SK-N-SH (cell line): ENCODE results near the gene NUSAP1. TPM values are rescaled to one million over a fixed set of nuclear protein-coding genes. Genes with fewer than 3 reads are reported as not detected.
"Not testable (repeated sequence)": the region's sequence is repeated elsewhere in the genome, so short reads cannot be mapped to it uniquely, and the experiment has no call there.

Experiments
- CTCF ChIA-PET: fragments of 300-600, 350-600 bp; formaldehyde crosslinking; extraction: SDS; loops from one replicate; lab custom pipeline; 2021; lab: Yijun Ruan, JAX
- POLR2A ChIA-PET: fragments of 350-600 bp; sonication (Branson Sonifier 250); formaldehyde crosslinking; extraction: SDS; loops from one replicate; lab custom pipeline; 2020; ENCODE audit warnings: antibody characterized with exemption, inconsistent platforms; lab: Yijun Ruan, JAX
- DNase-seq: peaks from one replicate; pipeline ENCODE4 v3.0.0; 2012
- H2AFZ ChIP-seq: fragments of 200-600 bp; sonication (generic); 2 replicates; pipeline ENCODE4 v1.8.1; 2016; ENCODE audit warnings: antibody characterized with exemption, mild to moderate bottlenecking, low read depth
- H3F3A ChIP-seq: fragments of 200-600 bp; sonication (generic); replicated peaks from 2 replicates; pipeline ENCODE3; 2016; ENCODE audit warnings: antibody characterized with exemption, mild to moderate bottlenecking; ENCODE audit not compliant: insufficient read depth
- H3K27ac ChIP-seq, 2 experiments: fragments of 200-500 bp in 1 of 2; fragments of 200-600 bp in 1 of 2; sonication (Bioruptor generic) in 1 of 2; sonication (generic), shearing (Covaris generic) in 1 of 2; 2 replicates each; pipeline versions ENCODE4 v1.5.1 to v1.6.1; 2014 to 2016; ENCODE audit warnings: low read depth in 2 of 2, inconsistent platforms in 1 of 2, low read length in 1 of 2, mild to moderate bottlenecking in 1 of 2, mixed read lengths in 1 of 2
- H3K27me3 ChIP-seq: fragments of 200-600 bp; sonication (generic), shearing (Covaris generic); 2 replicates; pipeline ENCODE4 v1.6.1; 2016; ENCODE audit warnings: mixed run types; ENCODE audit not compliant: insufficient read depth
- H3K36me3 ChIP-seq, 2 experiments: fragments of 200-500 bp in 1 of 2; fragments of 200-600 bp in 1 of 2; sonication (Bioruptor generic) in 1 of 2; sonication (generic) in 1 of 2; replicated peaks in 1 of 2; 2 replicates each; pipeline versions ENCODE3 to v1.5.1; 2014 to 2016; ENCODE audit warnings: low read length in 1 of 2, mild to moderate bottlenecking in 1 of 2; ENCODE audit not compliant: insufficient read depth in 2 of 2, control insufficient read depth in 1 of 2
- H3K4me1 ChIP-seq, 2 experiments: fragments of 200-500 bp in 1 of 2; fragments of 200-600 bp in 1 of 2; sonication (Bioruptor generic) in 1 of 2; sonication (generic), shearing (Covaris generic) in 1 of 2; 2 replicates each; pipeline versions ENCODE4 v1.5.1 to v1.6.1; 2014 to 2016; ENCODE audit warnings: low read depth in 1 of 2, low read length in 1 of 2, mixed run types in 1 of 2; ENCODE audit not compliant: insufficient read depth in 2 of 2, control insufficient read depth in 1 of 2
- H3K4me2 ChIP-seq: fragments of 200-600 bp; sonication (generic), shearing (Covaris generic); 2 replicates; pipeline ENCODE4 v1.6.1; 2017; ENCODE audit warnings: mixed run types
- H3K4me3 ChIP-seq, 2 experiments: fragments of 200-500 bp in 1 of 2; fragments of 200-600 bp in 1 of 2; sonication (Bioruptor generic) in 1 of 2; sonication (generic), shearing (Covaris generic) in 1 of 2; 2 replicates each; pipeline versions ENCODE4 v1.5.1 to v1.8.1; 2014 to 2016; ENCODE audit warnings: low read depth in 2 of 2, inconsistent platforms in 1 of 2, low read length in 1 of 2, mild to moderate bottlenecking in 1 of 2, mixed read lengths in 1 of 2, moderate library complexity in 1 of 2
- H3K79me2 ChIP-seq: fragments of 200-600 bp; sonication (generic); 2 replicates; pipeline ENCODE4 v1.8.1; 2017; ENCODE audit warnings: mild to moderate bottlenecking; ENCODE audit not compliant: insufficient read depth
- H3K9ac ChIP-seq: fragments of 200-600 bp; sonication (generic); 2 replicates; pipeline ENCODE4 v1.6.1; 2017; ENCODE audit warnings: mixed run types
- H3K9me2 ChIP-seq: fragments of 200-600 bp; sonication (generic); 2 replicates; pipeline ENCODE4 v1.6.1; 2017; ENCODE audit warnings: mixed run types
- H3K9me3 ChIP-seq: fragments of 200-600 bp; sonication (generic); 2 replicates; pipeline ENCODE4 v1.6.1; 2017; ENCODE audit warnings: mixed run types, mild to moderate bottlenecking, moderate library complexity
- H4K20me1 ChIP-seq: fragments of 200-600 bp; sonication (generic); 2 replicates; pipeline ENCODE4 v1.6.1; 2017; ENCODE audit warnings: mild to moderate bottlenecking, mixed run types; ENCODE audit not compliant: insufficient read depth
- CHD2 ChIP-seq: fragments of 150-350 bp; IDR thresholded peaks from 2 replicates; pipeline ENCODE4 v1.6.1; 2018; ENCODE audit warnings: low read length; ENCODE audit not compliant: partially characterized antibody
- ELF1 ChIP-seq: IDR thresholded peaks from 2 replicates; pipeline ENCODE4 v1.4.0; 2012
- EZH2phosphoT487 ChIP-seq: fragments of 200-600 bp; sonication (generic); IDR thresholded peaks from 2 replicates; pipeline ENCODE4 v1.6.1; 2017; ENCODE audit warnings: low read depth, mixed run types, mild to moderate bottlenecking, antibody characterized with exemption, moderate library complexity, borderline replicate concordance
- GABPA ChIP-seq: IDR thresholded peaks from 2 replicates; pipeline ENCODE4 v1.4.0; 2012; ENCODE audit warnings: low read depth, mild to moderate bottlenecking
- GATA2 ChIP-seq: sonication (generic); formaldehyde crosslinking; IDR thresholded peaks from 2 replicates; pipeline ENCODE4 v1.5.0; 2020; ENCODE audit warnings: mild to moderate bottlenecking, missing genetic modification reagents
- MXI1 ChIP-seq: IDR thresholded peaks from 2 replicates; pipeline ENCODE4 v1.6.1; 2012; ENCODE audit warnings: mild to moderate bottlenecking, low read depth, low read length, improper control_type of control experiment
- NFIC ChIP-seq: IDR thresholded peaks from 2 replicates; pipeline ENCODE4 v1.4.0; 2012; ENCODE audit warnings: borderline replicate concordance
- POLR2AphosphoS5 ChIP-seq: IDR thresholded peaks from 2 replicates; pipeline ENCODE4 v1.6.1; 2012; ENCODE audit warnings: low read depth, low read length
- RFX5 ChIP-seq: IDR thresholded peaks from 2 replicates; pipeline ENCODE4 v1.6.1; 2012; ENCODE audit warnings: mild to moderate bottlenecking, improper control_type of control experiment, low read length
- RXRA ChIP-seq: IDR thresholded peaks from 2 replicates; pipeline ENCODE4 v1.4.0; 2012; ENCODE audit warnings: low read depth, mild to moderate bottlenecking, borderline replicate concordance
- SMC3 ChIP-seq: IDR thresholded peaks from 2 replicates; pipeline ENCODE4 v1.6.1; 2012; ENCODE audit warnings: low read depth, low read length, improper control_type of control experiment
- TAF1 ChIP-seq: IDR thresholded peaks from 2 replicates; pipeline ENCODE4 v1.6.1; 2012; ENCODE audit warnings: low read depth, mild to moderate bottlenecking, low read length, moderate library complexity, borderline replicate concordance
- TCF12 ChIP-seq: IDR thresholded peaks from 2 replicates; pipeline ENCODE4 v1.4.0; 2012
- YY1 ChIP-seq: IDR thresholded peaks from 2 replicates; pipeline ENCODE4 v1.4.0; 2012; ENCODE audit warnings: low read depth, mild to moderate bottlenecking
- WGBS: methylation state at CpG from one replicate; pipeline ENCODE4 v1.1.6; 2017; ENCODE audit warnings: low lambda C conversion rate; 5-methylcytosine and 5-hydroxymethylcytosine counted together
- polyA plus RNA-seq, 3 experiments: library from polyadenylated mRNA; depleted of rRNA; stranded (reverse); fragments of >200 nt; gene quantifications; 2 replicates each; pipeline ENCODE4 v1.2.3, GENCODE V29; 2012
- TF ChIP-seq, protein P1 (sequence below): fragments of 200-600 bp; sonication (generic); IDR thresholded peaks from 2 replicates; pipeline ENCODE4 v1.6.1; 2017; ENCODE audit warnings: antibody characterized with exemption, mild to moderate bottlenecking, moderate library complexity
- TF ChIP-seq, protein P2 (sequence below): fragments of 150-350 bp; IDR thresholded peaks from 2 replicates; pipeline ENCODE4 v1.6.1; 2016; ENCODE audit warnings: mild to moderate bottlenecking, low read depth, low read length
- TF ChIP-seq, protein P3 (sequence below): IDR thresholded peaks from 2 replicates; pipeline ENCODE4 v1.4.0; 2012; ENCODE audit warnings: low read depth, borderline replicate concordance
- TF ChIP-seq, protein P4 (sequence below): IDR thresholded peaks from 2 replicates; pipeline ENCODE4 v1.6.1; 2012; ENCODE audit warnings: mild to moderate bottlenecking, low read depth, low read length, moderate library complexity

The NUSAP1 gene
- polyA plus RNA-seq, 1 of the 3 experiments (the other 2 are of a cell fraction) = 41.1 TPM

DNA sequence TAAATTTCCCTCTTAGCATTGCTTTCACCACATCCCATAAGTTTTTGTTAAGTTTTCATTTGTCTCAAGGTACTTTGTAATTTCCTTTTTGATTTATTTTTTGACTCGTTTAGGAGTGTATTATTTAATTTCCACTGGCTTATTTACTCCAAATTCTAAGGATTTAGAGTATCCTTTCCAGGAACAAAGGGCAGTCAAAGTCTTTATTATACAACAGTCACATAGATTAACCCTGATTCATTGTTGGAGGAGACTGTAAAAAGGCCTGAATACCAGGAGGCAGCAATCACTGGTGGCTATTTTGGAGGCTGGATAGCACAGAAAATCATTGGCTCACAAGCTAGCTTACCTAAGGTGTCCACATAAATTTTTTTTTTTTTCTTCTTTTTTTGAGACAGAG is 40.2 kb upstream of the NUSAP1 start:
- POLR2A ChIA-PET = no interaction called here
- H4K20me1 ChIP-seq = no peaks in the 10 kb centered on the region
- H2AFZ ChIP-seq = no peak overlapping the region
- H3F3A ChIP-seq = no peaks in the 10 kb centered on the region
- WGBS = 67% methylated on average over 1 of the region's 1 CpG
- H3K4me3 ChIP-seq = no peak overlapping the region
- no peak for TF ChIP-seq GABPA
- no peak for TF ChIP-seq SMC3
- no peak for TF ChIP-seq CHD2
- TF ChIP-seq NFIC = no peak
- TF ChIP-seq EZH2phosphoT487 = no peak
- TF ChIP-seq, protein P1, sequence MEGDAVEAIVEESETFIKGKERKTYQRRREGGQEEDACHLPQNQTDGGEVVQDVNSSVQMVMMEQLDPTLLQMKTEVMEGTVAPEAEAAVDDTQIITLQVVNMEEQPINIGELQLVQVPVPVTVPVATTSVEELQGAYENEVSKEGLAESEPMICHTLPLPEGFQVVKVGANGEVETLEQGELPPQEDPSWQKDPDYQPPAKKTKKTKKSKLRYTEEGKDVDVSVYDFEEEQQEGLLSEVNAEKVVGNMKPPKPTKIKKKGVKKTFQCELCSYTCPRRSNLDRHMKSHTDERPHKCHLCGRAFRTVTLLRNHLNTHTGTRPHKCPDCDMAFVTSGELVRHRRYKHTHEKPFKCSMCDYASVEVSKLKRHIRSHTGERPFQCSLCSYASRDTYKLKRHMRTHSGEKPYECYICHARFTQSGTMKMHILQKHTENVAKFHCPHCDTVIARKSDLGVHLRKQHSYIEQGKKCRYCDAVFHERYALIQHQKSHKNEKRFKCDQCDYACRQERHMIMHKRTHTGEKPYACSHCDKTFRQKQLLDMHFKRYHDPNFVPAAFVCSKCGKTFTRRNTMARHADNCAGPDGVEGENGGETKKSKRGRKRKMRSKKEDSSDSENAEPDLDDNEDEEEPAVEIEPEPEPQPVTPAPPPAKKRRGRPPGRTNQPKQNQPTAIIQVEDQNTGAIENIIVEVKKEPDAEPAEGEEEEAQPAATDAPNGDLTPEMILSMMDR = no peak
- TF ChIP-seq POLR2AphosphoS5 = no peak
- TF ChIP-seq, protein P2, sequence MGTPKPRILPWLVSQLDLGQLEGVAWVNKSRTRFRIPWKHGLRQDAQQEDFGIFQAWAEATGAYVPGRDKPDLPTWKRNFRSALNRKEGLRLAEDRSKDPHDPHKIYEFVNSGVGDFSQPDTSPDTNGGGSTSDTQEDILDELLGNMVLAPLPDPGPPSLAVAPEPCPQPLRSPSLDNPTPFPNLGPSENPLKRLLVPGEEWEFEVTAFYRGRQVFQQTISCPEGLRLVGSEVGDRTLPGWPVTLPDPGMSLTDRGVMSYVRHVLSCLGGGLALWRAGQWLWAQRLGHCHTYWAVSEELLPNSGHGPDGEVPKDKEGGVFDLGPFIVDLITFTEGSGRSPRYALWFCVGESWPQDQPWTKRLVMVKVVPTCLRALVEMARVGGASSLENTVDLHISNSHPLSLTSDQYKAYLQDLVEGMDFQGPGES = no peak
- no peak for TF ChIP-seq ELF1
- TF ChIP-seq, protein P3, sequence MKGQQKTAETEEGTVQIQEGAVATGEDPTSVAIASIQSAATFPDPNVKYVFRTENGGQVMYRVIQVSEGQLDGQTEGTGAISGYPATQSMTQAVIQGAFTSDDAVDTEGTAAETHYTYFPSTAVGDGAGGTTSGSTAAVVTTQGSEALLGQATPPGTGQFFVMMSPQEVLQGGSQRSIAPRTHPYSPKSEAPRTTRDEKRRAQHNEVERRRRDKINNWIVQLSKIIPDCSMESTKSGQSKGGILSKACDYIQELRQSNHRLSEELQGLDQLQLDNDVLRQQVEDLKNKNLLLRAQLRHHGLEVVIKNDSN = no peak
- no peak for TF ChIP-seq TAF1
- TF ChIP-seq MXI1 = no peak
- TF ChIP-seq TCF12 = no peak
- TF ChIP-seq RFX5 = no peak
- TF ChIP-seq YY1 = no peak
- TF ChIP-seq, protein P4, sequence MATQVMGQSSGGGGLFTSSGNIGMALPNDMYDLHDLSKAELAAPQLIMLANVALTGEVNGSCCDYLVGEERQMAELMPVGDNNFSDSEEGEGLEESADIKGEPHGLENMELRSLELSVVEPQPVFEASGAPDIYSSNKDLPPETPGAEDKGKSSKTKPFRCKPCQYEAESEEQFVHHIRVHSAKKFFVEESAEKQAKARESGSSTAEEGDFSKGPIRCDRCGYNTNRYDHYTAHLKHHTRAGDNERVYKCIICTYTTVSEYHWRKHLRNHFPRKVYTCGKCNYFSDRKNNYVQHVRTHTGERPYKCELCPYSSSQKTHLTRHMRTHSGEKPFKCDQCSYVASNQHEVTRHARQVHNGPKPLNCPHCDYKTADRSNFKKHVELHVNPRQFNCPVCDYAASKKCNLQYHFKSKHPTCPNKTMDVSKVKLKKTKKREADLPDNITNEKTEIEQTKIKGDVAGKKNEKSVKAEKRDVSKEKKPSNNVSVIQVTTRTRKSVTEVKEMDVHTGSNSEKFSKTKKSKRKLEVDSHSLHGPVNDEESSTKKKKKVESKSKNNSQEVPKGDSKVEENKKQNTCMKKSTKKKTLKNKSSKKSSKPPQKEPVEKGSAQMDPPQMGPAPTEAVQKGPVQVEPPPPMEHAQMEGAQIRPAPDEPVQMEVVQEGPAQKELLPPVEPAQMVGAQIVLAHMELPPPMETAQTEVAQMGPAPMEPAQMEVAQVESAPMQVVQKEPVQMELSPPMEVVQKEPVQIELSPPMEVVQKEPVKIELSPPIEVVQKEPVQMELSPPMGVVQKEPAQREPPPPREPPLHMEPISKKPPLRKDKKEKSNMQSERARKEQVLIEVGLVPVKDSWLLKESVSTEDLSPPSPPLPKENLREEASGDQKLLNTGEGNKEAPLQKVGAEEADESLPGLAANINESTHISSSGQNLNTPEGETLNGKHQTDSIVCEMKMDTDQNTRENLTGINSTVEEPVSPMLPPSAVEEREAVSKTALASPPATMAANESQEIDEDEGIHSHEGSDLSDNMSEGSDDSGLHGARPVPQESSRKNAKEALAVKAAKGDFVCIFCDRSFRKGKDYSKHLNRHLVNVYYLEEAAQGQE = no peak
- no peak for TF ChIP-seq RXRA
- no peak for TF ChIP-seq GATA2 (CRISPR knock-in tag)
- peaks cover 31% of the 10 kb centered on the region for H3K79me2 ChIP-seq
- H3K9me2 ChIP-seq = no peaks in the 10 kb centered on the region
- H3K4me2 ChIP-seq = no peak overlapping the region
- no peaks in the 10 kb centered on the region for H3K27me3 ChIP-seq
- H3K4me1 ChIP-seq = no peaks in the 10 kb centered on the region
- DNase-seq = no peak
- H3K36me3 ChIP-seq = peaks cover 16 to 42% of the 10 kb centered on the region in 2 experiments
- H3K9ac ChIP-seq = no peak overlapping the region
- H3K27ac ChIP-seq = no peak overlapping the region
- CTCF ChIA-PET = no interaction called here
- H3K9me3 ChIP-seq = no peaks in the 10 kb centered on the region

DNA sequence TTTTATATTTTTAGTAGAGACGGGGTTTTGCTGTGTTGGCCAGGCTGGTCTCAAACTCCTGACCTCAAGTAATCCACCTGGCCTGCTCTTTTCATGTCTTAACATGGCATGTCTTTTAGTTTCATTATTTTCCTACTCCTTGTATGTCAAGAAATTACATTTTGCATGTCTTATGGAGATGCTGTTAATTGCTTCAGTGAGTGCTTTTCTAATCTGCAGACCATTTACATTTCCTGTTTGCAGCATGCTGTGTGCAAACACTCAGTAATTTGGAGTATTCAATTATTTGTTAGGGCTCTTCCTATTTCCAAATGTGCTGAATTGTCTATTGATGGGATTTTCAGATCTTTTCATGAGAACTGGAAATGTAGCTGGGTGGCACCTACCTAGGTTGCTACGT is 31.5 kb upstream of the NUSAP1 start:
- H3K4me3 ChIP-seq, POLR2A ChIA-PET, H3F3A ChIP-seq, H3K27me3 ChIP-seq, DNase-seq, CTCF ChIA-PET, H3K9me2 ChIP-seq, H3K79me2 ChIP-seq, H3K9me3 ChIP-seq, H3K4me2 ChIP-seq, H4K20me1 ChIP-seq, H2AFZ ChIP-seq, H3K4me1 ChIP-seq, H3K9ac ChIP-seq, H3K27ac ChIP-seq: not testable (repeated sequence)
- H3K36me3 ChIP-seq = peaks cover 10 to 41% of the 10 kb centered on the region in 2 experiments
- WGBS = 100% methylated on average over 2 of the region's 2 CpGs
